GM19023 (cell line): ENCODE measurements around the gene SNX32.

ENCODE experiments used
- ATAC-seq: cut with Tn5 transposase; IDR thresholded peaks from one replicate; pipeline ENCODE4 v1.9.1; 2021; ENCODE audit warnings: mild to moderate bottlenecking, moderate library complexity; ENCODE audit not compliant: unreplicated experiment

SNX32 gene

GRCh38 chr11:65854852-65855837 lies 21.4 kb downstream of the SNX32 start:
- ATAC-seq = no peak

- no peak for ATAC-seq
Measured at GRCh38 chr11:65855927-65856363, 22.2 kb downstream of the SNX32 start.

DNA sequence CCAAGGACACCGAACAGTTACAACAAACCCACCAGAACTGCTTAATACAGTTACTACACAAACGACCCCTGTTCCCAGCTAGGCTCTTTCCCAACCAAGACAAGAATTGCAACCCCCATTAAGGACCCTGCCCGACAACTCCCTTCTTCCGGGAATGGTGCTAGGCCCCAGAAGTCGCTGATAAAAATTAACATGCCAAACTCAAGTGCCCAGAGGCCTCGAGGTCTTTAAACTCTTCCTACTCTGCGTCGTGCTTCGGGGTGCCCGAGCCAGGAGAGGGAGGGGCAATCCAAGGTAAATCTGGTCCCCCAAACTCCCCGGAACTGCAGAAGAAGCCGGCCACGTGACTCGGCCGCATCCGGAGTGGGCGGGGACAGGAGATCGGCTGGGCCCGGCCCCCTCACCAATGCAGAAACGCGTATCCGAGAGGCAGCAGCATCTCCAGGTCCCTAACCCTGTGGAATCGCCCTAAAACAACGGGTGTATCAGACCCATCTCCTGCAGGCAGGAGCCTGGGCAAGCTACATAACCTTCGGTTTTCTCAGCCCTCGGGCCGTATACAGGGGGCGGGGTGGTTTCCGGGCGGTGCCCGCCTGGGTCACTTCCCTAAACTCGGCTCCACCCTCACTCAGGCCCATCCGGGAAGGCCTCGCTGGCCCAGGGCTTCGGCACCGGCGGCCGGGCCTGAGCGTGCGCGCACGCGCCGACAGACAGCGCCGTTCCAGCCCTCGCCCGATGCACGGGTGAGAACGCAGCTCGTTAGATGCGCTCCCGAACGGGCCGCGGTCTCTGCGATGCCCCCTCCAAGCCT lies 23.1 kb downstream of the SNX32 start:
- peak; percentile 20 for ATAC-seq

GRCh38 chr11:65857500-65857852 lies 23.7 kb downstream of the SNX32 start:
- ATAC-seq = peak; percentile 2

DNA sequence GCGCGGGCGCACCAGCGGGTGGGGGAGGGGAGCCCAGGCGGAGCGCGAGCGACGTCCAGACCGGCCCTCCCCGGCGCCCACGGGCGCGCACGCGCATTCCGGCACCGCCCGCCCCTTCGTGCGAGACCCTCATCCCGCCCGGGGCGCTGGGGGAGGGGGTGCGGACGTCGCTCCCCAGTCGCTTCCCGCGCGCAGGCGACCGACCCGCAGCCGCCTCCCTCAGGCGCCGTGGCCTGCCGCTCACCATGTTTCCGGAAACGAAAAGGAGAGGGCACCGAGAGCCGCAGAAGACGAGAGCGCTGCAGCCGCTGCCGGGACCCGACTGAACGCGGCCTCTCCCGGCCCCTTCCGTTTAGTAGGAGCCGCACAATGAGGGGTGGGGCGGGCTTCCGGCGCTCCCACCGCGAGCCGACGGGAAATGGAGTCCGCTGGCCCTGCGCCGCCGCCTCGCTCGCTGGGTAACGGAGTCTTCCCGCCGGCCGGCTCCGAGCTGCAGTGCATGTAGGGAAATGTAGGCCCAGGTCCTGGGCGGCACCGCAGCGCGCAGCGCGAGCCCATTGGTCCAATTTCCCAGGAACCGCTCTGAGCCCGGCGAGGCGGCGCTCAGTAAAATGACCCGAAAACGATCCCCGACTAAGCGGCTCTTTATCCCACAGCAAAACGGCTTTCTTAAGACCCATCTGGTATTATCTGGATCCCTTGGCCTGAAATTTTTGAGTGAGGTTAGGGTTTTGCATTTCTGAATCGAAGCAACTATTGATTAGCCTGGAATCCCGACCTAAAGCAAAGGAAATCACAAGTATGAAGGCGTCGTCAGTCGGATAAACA lies 24.3 kb downstream of the SNX32 start, which contains the start of gene CFL1:
TSS of gene CFL1 (minus strand) at position 328 of the 828 bp plus-strand sequence. CDS start at position 247, 81 bp downstream.
- peak; percentile 38 for ATAC-seq

DNA sequence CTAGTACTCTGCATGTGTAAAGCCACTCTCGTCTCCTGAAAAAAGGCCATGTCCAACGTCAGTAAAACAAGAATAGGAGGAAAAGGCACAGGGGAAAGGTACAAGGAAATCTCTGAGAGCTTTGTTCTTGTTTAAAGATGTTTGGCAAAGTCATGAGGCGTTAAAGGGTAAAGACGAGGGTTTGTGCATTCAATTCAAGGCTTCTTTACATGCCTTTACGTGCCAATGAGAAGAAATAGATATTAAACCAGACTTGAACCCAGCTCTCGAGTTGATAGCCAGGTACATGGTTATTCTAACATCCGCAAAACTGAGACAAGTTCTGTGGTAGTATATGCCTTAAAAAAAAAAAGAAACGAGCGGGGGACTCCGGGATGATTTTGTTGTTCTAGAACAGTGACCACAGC lies 24.9 kb downstream of the SNX32 start:
- no peak for ATAC-seq

- ATAC-seq = peak; percentile 50
Measured at GRCh38 chr11:65859095-65859811, 25.5 kb downstream of the SNX32 start.

DNA sequence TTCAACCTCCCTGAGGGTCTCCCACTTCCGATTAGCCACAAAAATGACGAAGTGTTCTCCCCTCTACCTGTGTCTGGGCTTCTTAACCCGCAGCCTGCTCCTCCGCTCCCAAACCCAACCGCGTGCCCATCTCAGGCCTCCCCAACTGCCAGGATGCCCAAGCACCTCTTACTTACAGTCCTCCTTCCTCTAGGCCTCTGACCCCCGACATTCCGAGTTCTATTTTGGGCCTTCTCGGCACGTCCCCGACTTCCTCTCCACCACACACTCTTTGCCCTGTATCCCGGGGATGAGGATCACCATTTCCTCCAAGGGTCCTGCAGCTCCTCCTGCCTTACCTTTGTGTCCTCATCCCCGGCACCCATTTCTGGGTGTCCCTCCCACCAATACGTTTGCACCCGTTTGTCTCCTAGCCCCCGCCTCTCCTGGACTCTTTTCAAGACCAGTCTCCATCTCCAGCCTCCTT lies 26.1 kb downstream of the SNX32 start:
- ATAC-seq = no peak

DNA sequence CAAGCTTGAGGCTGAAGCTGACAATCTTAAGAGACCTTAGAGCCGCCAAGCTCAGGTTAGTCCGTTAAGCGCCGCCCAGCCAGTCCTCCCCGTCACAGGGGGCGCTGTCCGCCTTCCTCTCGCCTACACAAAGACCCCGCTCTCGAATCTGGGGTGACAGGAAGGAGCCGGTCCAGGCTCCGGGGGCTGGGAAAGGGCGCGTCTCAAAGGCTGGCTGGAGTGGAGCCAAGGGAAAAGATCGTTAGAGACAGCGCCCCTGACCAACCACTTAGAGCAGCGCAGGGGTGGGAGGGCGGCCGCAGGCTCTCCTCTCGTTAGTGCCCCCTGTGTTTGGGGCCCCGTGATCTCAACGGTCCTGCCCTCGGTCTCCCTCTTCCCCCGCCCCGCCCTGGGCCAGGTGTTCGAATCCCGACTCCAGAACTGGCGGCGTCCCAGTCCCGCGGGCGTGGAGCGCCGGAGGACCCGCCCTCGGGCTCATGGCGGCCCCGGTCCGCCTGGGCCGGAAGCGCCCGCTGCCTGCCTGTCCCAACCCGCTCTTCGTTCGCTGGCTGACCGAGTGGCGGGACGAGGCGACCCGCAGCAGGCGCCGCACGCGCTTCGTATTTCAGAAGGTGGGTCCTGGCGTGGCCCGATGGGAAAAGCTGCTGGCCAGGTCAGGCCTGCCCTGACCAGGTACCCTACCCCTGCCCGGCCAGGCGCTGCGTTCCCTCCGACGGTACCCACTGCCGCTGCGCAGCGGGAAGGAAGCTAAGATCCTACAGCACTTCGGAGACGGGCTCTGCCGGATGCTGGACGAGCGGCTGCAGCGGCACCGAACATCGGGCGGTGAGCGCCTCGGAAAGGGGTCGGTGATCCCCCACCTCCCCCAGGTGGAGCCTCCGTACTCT lies 26.8 kb downstream of the SNX32 start, which contains the start of gene MUS81:
TSS of gene MUS81 (plus strand) at position 156 of the 887 bp plus-strand sequence. CDS start at position 477, 321 bp downstream.
- ATAC-seq = peak; percentile 30

DNA sequence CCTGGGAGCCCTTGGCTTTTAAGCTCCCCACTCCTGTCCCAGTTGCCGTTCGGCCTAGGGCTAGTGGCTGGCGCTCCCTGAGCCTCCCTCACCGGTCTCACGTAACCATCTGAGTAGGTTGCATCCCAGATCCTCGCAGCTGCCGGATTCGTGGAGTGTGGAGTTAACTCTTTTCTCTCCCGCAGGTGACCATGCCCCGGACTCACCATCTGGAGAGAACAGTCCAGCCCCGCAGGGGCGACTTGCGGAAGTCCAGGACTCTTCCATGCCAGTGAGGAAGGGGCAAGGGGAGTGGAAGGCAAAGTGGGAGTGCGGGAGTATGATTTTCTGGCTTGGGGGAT lies 27.4 kb downstream of the SNX32 start:
- ATAC-seq = no peak

DNA sequence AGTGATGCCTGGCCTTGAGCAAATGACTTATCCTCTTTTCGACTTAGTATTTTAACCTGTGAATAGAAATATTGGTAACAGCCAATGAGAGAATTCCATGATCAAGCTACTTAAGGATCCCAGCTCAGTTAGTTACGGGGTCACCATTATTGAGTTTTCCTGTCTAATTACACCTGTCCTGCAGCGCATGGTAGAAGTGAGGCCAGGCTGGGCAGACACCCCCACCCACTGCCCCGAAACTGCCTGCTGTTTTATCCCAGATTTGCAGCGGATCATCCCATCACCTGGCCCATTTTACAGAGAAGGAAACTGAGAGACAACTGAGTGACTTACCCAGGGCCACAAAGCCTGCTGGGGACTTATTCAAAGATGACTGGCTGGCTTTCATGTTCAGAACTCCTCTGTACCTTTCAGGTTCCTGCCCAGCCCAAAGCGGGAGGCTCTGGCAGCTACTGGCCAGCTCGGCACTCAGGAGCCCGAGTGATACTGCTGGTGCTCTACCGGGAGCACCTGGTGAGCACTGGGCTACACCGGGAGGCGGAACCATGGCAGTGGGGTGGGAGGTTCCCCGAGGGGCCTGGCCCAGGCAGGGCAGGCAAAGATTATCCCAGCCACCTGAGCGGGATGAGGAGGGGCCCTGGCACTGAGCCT lies 27.9 kb downstream of the SNX32 start:
- no peak for ATAC-seq

- ATAC-seq = no peak
Measured at GRCh38 chr11:65862191-65862735, 28.5 kb downstream of the SNX32 start.

DNA sequence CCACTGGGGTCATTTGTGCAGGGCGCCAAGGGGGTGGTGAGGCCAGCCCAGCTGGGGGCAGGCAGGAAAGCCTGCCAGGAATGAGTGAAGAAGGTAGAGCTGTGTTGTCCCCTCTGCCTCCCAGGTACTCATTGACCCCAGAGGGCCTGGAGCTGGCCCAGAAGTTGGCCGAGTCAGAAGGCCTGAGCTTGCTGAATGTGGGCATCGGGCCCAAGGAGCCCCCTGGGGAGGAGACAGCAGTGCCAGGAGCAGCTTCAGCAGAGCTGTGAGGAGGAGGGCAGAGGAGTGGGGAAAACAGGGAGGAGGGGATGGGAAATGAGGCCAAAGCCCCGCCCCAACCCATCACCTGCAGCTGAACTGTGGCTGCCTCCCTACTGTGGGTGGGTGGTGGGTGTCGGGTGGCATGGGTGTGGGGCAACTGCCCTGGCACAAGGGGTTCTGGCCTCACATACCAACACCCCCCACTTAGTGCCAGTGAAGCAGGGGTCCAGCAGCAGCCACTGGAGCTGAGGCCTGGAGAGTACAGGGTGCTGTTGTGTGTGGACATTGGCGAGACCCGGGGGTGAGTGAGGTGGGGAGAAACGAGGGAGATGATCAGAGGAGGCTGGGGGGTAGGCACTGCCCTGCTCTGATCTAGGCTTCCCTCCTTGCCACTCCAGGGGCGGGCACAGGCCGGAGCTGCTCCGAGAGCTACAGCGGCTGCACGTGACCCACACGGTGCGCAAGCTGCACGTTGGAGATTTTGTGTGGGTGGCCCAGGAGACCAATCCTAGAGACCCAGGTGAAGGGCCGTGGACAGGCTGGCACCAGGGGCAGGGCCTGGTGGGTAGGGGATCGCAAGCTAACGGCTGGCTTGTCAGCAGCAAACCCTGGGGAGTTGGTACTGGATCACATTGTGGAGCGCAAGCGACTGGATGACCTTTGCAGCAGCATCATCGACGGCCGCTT lies 29.5 kb downstream of the SNX32 start:
- no peak for ATAC-seq

- no peak for ATAC-seq
Measured at GRCh38 chr11:65863889-65864705, 30.3 kb downstream of the SNX32 start.

DNA sequence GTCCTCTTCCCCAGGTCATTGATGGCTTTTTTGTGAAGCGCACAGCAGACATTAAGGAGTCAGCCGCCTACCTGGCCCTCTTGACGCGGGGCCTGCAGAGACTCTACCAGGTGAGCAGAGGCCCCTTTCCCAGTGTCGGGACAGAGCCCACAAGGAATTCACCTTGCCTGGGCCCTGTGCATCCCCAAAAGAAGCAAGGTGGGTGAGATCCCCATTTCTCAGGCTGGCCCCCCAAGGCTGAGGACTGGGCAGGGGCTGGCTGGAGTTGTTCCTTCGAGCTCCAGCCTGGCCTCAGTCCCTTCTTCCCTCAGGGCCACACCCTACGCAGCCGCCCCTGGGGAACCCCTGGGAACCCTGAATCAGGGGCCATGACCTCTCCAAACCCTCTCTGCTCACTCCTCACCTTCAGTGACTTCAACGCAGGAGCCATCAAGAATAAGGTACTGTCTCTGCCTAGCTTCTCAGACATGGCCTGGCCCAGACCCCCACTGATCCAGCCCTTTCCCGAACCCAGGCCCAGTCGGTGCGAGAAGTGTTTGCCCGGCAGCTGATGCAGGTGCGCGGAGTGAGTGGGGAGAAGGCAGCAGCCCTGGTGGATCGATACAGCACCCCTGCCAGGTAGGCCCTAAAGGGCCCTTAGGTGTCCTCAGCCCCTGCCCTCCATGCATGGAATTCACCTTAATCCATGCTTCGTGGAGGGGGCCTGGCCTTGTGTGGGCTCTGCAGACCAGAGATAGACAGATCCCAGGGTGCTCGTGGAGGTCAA lies 31.1 kb downstream of the SNX32 start:
- no peak for ATAC-seq
